ENCODE measurements around the gene FBN3.

Gene FBN3

DNA sequence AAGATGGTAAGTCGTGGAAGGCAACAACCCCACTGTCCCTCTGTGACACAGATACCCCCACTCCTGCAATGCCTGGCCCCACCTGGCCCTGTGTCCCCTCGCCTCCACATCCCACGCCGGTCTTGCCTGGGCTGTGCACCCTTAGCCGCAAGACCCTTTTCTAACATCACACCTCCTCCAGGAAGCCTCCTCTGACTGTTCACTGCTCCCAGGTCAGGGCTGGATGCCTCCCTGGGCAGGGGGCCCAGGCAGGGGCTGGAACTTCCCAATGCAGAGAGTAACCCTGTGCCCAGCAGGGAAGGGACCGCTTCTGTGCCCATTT lies 1.3 kb downstream of the FBN3 start:
- no peak for DNase-seq

- no peak for DNase-seq
Measured at GRCh38 chr19:8147582-8147978, 1.8 kb downstream of the FBN3 start.

DNA sequence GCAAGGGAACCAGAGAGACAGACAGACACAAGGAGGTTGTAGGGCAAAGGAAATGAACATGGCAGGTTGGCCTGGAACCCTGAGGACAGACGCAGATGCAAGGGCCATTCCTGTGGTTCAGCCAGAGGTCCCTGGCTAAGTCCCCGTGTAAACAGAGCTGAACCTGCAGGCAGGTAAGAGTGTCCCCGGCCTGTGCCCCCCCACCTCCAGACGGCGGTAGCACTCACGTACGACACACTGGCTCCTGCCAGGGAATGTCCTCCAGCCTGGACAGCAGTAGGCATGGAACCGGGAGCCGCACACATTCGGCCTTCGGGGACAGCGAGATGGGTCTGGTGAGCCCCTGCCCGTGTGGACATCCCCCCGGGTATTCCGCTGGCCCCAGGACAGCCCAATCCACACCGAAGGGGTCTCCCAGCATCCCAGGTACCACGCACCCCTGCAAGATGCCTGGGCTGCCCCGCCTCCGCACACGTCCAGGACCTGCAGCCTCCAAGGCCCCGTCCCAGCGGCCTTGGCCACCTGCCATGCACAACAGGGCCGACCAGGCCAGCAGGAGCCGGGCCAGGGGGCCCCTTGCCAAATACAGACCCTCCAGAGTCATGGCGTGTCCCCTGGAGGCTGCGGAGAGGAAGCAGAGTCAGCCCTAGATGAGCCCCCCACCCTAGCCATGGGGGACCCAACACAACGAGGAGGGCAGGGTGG lies 2.4 kb downstream of the FBN3 start:
- no peak for DNase-seq

DNA sequence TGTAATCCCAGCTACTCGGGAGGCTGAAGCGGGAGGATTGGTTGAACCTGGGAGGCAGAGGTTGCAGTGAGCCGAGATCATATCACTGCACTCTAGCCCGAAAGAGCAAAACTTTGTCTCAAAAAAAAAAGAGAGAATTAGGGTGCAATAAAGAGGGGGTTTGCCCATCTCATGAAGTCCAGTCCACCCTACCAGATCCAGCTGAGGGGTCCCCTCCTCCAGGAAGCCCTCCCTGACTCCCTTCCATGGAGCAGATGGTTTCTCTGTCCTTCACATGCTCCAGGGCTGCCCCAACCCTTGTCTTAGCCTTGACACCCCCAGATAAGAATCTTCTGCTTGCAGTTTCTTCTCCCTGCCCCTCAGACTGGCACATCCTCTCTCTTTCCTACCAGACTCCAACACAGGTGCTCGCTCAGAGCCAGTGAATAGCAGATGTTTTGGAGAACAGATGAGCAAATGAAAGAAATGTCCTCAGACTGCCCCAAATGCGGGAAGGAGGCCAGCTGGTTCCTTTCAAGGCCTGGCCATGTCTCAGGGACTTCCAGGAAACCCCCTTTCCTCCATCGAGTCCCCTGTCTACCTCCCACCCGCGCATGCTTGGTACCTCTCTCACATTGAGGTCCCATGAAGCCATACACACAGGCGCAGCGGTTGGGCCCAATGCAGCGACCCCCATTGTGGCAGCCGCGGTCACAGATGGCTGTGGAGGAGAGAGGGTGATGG lies 5.0 kb downstream of the FBN3 start:
- no peak for DNase-seq

GRCh38 chr19:8143041-8143440 lies 6.4 kb downstream of the FBN3 start:
- DNase-seq: no peak

GRCh38 chr19:8142513-8142900 lies 6.9 kb downstream of the FBN3 start:
- no peak for DNase-seq

DNA sequence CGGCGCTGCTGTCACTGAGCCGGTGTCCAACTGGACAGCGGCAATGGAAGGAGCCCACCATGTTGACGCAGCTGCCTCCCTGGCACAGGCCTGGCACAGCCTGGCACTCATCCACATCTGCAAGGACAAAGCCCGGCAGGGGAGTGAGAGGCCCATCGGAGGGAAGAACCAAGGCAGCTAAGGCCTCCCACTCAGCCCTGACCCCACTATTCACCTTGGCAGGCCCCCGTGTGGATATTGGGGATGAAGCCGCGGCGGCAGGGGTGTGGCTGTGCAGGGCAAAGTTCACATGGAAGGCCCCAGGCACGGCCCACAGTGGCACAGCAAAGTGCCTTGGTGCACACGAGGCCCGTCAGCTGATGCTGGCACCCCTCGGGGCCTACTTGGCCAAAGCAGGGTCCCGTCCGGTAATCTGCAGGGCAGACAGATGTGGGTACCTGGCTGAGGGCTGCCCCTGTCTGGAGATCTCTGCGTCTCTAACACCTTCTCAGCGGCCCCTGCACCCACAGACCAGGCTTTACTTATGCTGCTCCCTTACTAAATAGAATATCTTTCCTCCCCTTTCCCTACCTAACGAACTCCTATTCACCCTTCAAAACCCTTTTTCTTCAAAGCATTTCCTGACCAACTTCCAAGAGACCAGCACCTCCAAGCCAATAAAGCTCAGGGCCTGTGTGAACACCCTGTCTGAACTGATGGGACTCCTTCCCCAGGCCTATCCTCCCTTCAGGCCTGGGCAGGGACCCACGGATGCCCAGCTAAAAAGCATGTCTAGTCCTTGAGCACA lies 7.5 kb downstream of the FBN3 start:
- no peak for DNase-seq

- no peak for DNase-seq
Measured at GRCh38 chr19:8138201-8138600, 11.2 kb downstream of the FBN3 start.

- no peak for DNase-seq
Measured at GRCh38 chr19:8137425-8137824, 12.0 kb downstream of the FBN3 start.

DNA sequence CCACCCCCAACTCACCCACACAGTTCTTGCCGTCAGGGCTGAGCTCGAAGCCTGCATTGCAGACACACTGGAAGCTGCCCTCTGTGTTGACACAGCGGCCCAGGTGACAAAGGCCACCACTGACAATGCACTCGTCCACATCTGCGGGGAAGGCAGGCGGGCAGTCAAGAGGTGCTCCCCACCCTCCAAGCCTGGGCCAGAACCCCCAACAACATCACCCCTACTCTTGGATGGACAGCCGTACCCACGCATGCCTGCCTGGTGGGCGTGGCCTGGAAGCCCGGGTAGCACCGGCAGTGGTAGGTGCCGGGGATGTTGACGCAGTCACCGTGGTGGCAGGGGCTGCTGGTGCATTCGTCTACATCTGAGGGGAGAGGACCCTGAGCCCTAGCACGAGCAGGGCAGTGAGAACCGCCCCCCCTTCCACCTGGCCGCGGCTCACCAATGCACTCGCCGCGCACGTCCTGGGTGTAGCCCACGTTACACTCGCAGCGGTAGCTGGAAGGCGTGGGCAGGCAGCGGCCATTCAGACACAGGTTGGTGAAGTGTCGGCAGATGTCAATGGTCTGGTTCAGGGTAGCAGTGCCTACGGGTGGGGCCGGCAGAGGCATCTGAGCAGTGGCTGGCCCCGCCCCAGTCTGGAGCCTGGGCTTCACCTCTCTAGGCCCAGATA lies 13.3 kb downstream of the FBN3 start:
- no peak for DNase-seq

DNA sequence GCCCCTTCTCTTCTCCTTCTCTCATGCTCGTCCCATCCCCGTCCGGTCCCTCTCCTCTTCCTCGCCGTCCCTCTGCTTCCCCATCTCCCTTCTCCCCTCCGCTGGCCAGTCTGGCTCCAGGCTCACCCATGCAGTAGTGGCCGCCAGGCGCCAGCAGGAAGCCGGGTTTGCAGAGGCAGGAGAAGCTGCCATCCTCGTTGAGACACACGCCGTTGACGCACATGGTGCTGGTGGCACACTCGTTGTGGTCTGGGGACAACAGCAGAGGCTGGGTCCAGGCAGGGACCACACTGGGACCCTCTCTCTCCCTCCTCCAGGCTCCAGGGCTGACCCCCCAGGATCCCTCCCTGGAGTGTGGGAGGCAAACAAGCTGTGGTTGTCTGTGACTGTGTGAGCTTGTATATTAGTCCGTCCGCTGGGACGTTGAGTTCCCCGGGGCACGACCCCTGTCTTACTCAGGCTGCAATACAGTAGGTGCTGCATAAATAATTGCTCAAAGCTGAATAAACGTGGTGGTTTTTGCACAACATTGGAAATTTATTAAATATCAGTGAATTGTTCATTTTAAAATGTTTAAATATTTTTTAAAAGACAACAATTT lies 16.4 kb downstream of the FBN3 start:
- DNase-seq: no peak

GRCh38 chr19:8131517-8131916 lies 17.9 kb downstream of the FBN3 start:
- no peak for DNase-seq

- DNase-seq: no peak
Measured at GRCh38 chr19:8129061-8129618, 20.3 kb downstream of the FBN3 start.

- DNase-seq: no peak
Measured at GRCh38 chr19:8128551-8128950, 20.8 kb downstream of the FBN3 start.

DNA sequence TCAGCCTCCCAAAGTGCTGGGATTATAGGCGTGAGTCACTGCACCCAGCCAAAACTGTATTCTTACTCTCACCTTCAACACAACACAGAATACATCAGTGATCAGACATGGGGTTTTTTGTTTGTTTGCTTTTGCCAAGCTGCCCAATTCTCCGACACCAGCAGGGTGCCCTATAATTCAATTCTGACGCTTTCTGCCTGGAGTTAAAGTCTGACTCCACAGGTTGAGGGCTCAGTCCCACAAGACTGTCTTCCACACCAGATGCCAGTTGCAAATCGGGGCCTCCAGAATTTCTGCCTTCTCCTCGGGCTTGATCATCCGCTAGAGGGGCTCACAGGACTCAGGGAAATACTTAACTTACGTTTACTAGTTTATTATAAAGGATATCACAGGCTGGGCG lies 22.1 kb downstream of the FBN3 start:
- no peak for DNase-seq

- no peak for DNase-seq
Measured at GRCh38 chr19:8126511-8126910, 22.9 kb downstream of the FBN3 start.

- DNase-seq: no peak
Measured at GRCh38 chr19:8126008-8126407, 23.4 kb downstream of the FBN3 start.

- DNase-seq: no peak
Measured at GRCh38 chr19:8123683-8124082, 25.7 kb downstream of the FBN3 start.

GRCh38 chr19:8120636-8121480 lies 28.5 kb downstream of the FBN3 start:
- DNase-seq: no peak

DNA sequence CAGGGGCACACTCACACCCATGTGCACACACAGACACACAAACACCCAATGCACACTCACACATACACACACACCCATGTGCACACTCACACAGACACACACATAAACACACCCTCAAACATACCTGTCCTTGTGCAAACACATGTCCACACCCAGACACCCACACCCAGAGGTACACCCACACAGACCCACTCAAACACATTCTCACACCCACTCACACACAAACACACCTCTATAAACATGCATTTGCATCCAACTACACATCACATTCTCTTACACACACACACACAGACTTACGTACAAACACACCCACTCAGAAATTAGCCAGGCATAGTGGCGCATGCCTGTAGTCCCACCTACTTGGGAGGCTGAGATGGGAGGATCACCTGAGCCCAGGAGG lies 31.4 kb downstream of the FBN3 start:
- no peak for DNase-seq

DNA sequence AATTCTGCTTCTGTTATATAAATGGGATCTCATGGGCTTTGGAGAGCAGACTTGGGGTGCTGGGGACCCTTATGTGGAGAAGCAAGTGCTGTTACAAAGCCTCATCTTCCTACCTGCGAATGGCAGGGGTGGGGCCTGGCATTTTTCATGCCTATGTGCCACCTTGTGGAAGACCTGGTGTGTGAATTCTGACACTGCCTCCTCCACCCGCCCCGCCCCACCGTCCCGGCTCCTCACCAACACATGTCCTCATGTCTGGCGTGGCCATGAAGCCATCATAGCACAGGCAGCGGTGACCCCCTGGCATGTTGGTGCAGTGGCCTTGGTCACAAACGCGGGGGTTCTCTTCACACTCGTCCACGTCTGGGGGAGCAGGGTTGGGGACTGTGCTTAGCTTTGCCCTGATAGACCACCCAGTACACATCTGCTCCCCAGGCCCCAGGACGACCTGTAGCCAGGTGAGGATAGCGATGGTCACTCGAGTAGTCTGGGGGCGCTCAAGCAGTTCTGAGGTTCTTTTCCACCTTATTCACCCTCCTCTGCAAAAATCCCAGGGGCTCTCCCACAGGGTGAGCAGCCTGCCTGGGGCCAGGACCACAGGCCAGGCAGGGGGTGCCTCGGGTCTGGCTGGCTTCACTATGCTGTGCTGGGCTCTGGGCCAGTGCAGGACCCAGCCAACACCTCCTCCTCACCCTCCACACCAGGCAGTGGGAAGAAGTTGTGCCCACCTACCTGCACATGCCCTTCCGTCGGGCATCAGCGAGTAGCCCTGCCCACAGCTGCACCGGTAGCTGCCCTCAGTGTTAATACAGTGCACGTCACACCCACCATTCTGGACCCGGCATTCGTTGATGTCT lies 32.7 kb downstream of the FBN3 start:
- no peak for DNase-seq
